Measurements from ENCODE around the gene MYO5B.
"Not testable (repeated sequence)": the region's sequence is repeated elsewhere in the genome, so short reads cannot be mapped to it uniquely, and the experiment has no call there.

The MYO5B gene

DNA sequence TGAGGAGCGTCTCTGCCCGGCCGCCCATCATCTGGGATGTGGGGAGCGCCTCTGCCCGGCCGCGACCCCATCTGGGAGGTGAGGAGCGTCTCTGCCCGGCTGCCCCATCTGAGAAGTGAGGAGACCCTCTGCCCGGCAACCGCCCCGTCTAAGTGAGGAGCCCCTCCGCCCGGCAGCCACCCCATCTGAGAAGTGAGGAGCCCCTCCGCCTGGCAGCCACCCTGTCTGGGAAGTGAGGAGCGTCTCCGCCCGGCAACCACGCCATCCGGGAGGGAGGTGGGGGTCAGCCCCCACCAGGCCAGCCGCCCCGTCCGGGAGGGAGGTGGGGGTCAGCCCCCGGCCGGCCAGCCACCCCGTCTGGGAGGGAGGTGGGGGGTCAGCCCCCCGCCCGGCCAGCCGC, 395.1 kb downstream of the MYO5B start:
- H3K9ac ChIP-seq (ENCODE audit: low read length); H3K4me3 ChIP-seq (ENCODE audit: low read length); H3K27ac ChIP-seq (ENCODE audit: low read depth, low read length); H3K27me3 ChIP-seq (ENCODE audit: control insufficient read depth, insufficient read depth, low read length); H3K4me1 ChIP-seq (ENCODE audit: control insufficient read depth, insufficient read depth, low read length): not testable (repeated sequence)
- peaks cover 12% of the 10 kb centered on the region for H3K36me3 ChIP-seq (ENCODE audit: control insufficient read depth, insufficient read depth, low read length)

DNA sequence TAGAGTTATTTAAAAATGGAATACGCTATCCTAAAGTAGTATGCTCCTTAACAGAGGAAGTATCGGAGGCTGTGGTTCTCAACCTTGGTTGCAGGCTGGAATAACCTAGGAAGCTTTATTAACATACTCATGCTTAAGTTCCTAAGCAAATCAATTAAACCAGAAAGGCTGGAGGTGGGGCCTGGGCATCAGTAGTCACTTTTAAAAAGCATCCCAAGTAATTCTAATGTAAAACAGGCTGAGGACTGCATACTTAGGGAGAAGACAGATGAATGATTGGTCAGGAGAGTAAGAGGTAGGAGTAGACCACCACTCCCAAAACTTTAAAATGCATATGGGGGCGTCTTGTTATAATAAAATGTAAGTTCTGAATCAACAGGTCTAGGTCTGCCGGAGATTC, 396.9 kb downstream of the MYO5B start:
- Histone ChIP-seq H3K9ac (ENCODE audit: low read length) (no peak overlapping the region), H3K4me3 (ENCODE audit: low read length) (no peak overlapping the region), H3K36me3 (ENCODE audit: control insufficient read depth, insufficient read depth, low read length) (peaks cover 12% of the 10 kb centered on the region)

GRCh38 chr18:49795612-49796552, 399.1 kb downstream of the MYO5B start:
- H3K36me3 ChIP-seq (ENCODE audit: control insufficient read depth, insufficient read depth, low read length) = peaks cover 12% of the 10 kb centered on the region
- no peak overlapping the region for H3K4me3 ChIP-seq (ENCODE audit: low read length)
- H3K27ac ChIP-seq (ENCODE audit: low read depth, low read length) = no peak overlapping the region
- no peaks in the 10 kb centered on the region for H3K27me3 ChIP-seq (ENCODE audit: control insufficient read depth, insufficient read depth, low read length)
- H3K4me1 ChIP-seq (ENCODE audit: control insufficient read depth, insufficient read depth, low read length) = no peaks in the 10 kb centered on the region
- H3K9ac ChIP-seq (ENCODE audit: low read length) = no peak overlapping the region

More for the DNA sequence above, 396.9 kb downstream of the MYO5B start:
- no peaks in the 10 kb centered on the region for H3K4me1 ChIP-seq (ENCODE audit: control insufficient read depth, insufficient read depth, low read length)
- H3K27ac ChIP-seq (ENCODE audit: low read depth, low read length) = no peak overlapping the region
- H3K27me3 ChIP-seq (ENCODE audit: control insufficient read depth, insufficient read depth, low read length) = no peaks in the 10 kb centered on the region

DNA sequence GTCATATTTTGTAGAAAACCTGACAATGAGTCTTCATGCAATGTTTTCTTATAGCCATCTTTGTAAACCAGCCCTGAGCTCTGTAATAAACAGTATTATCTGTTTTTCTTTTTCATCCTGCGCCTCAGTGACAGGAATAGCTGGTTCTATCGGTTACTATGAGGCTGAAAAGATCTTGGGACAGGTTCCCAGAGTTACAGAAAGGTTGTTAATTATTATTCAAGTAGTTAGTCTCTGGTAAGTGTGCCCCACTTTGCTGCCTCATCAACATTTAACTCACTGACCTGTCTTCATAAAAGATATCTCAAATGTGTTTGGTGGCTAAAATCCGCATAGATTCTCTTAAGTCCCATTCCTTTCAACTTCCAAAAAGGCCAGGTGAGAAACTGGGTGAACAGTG, 400.2 kb downstream of the MYO5B start:
- Histone ChIP-seq H3K27ac (ENCODE audit: low read depth, low read length) (no peak overlapping the region), H3K9ac (ENCODE audit: low read length) (no peak overlapping the region), H3K36me3 (ENCODE audit: control insufficient read depth, insufficient read depth, low read length) (peaks cover 17% of the 10 kb centered on the region), H3K4me3 (ENCODE audit: low read length) (no peak overlapping the region), H3K27me3 (ENCODE audit: control insufficient read depth, insufficient read depth, low read length) (no peaks in the 10 kb centered on the region), H3K4me1 (ENCODE audit: control insufficient read depth, insufficient read depth, low read length) (no peaks in the 10 kb centered on the region)

DNA sequence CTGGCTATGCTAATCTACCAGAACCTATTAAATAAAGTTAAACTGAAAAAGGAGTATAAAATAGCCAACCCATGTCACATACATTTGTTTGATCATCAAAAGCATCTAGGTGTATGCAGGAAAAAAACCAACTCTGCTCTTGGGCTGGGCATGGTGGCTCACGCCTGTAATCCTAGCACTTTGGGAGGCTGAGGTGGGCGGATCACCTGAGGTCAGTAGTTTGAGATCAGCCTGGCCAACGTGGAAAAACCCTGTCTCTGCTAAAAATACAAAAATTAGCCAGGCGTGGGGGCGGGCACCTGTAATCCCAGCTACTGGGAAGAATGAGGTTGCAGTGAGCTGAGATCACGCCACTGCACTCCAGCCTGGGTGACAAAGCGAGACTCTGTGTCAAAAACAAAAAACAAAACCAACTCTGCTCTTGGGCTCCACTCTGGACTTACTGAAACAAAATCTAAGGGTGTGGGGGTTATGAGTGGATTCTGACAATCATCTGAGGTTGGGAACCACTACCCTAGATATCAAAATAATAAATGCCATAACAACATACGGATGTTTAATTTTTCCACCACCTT, 405.3 kb downstream of the MYO5B start:
- H3K27ac ChIP-seq (ENCODE audit: low read depth, low read length); H3K27me3 ChIP-seq (ENCODE audit: control insufficient read depth, insufficient read depth, low read length); H3K9ac ChIP-seq (ENCODE audit: low read length); H3K4me3 ChIP-seq (ENCODE audit: low read length); H3K4me1 ChIP-seq (ENCODE audit: control insufficient read depth, insufficient read depth, low read length): not testable (repeated sequence)
- peaks cover 14% of the 10 kb centered on the region for H3K36me3 ChIP-seq (ENCODE audit: control insufficient read depth, insufficient read depth, low read length)

DNA sequence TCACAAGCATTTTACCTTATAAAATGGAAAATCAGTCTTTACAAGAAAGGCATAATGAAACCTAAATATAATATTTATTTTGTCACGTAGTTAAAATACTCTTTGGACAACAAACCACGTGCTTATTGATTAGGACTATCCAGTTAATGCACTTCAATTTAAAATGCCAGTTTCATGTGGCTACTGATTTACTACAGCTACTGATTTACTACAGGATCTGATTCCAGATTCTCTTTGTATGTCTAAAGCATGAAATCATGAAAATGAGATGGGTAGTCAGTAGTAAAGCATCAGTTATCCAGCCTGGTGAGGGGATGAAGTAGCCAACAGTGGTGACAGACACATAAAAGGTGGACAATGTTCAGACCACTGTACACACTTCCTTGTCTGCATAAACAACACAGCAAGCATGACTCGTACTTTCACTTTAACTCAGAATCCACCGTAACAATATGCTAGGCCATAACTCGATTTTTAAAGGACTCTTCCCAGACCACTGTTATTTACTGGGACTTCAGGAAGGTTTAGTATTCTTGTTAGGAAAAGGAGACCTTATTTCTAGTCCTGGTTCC, 406.5 kb downstream of the MYO5B start:
- Histone ChIP-seq H3K9ac (ENCODE audit: low read length) (no peak overlapping the region), H3K4me1 (ENCODE audit: control insufficient read depth, insufficient read depth, low read length) (no peaks in the 10 kb centered on the region), H3K4me3 (ENCODE audit: low read length) (peak overlapping the region; percentile 27), H3K36me3 (ENCODE audit: control insufficient read depth, insufficient read depth, low read length) (peaks cover 17% of the 10 kb centered on the region), H3K27ac (ENCODE audit: low read depth, low read length) (peak overlapping the region; percentile 53), H3K27me3 (ENCODE audit: control insufficient read depth, insufficient read depth, low read length) (no peaks in the 10 kb centered on the region)

DNA sequence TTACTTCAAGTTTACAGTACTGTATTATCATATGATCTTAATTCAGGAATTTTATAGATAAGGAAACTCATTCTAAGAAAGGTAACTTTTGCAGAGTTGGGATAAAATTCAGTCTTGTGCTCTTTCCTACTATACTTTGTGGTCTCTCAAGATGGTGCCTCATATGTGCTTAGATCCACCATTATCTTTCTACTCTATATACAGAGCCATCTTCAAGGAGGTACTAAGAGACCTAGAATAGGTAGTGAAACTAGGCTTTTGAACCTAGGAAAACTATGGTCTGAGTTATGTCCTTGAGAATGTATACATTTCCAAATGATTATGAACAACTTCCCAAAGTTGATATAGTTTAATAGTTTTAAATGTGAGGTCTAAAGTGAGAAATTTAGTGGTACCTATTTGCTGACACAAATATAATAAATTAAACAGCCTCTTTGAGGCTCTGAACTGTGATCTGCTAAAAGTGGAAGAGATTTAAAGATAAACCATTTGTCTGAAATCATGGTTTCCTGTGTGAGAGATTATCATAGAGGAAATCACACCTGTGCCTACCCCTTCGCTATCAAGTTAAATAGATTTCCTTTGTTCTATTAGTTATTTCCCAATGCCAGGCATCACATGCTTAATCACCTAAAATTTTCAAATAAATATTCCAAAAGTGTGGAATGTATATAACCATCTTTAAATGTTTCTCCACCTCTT, 408.8 kb downstream of the MYO5B start:
- Histone ChIP-seq H3K4me3 (ENCODE audit: low read length) (no peak overlapping the region), H3K27me3 (ENCODE audit: control insufficient read depth, insufficient read depth, low read length) (no peaks in the 10 kb centered on the region), H3K36me3 (ENCODE audit: control insufficient read depth, insufficient read depth, low read length) (peaks cover 18% of the 10 kb centered on the region), H3K9ac (ENCODE audit: low read length) (no peak overlapping the region), H3K27ac (ENCODE audit: low read depth, low read length) (no peak overlapping the region), H3K4me1 (ENCODE audit: control insufficient read depth, insufficient read depth, low read length) (no peaks in the 10 kb centered on the region)

- H3K4me3 ChIP-seq (ENCODE audit: low read length) = no peak overlapping the region
- H3K36me3 ChIP-seq (ENCODE audit: control insufficient read depth, insufficient read depth, low read length) = peaks cover 17% of the 10 kb centered on the region
- no peak overlapping the region for H3K27ac ChIP-seq (ENCODE audit: low read depth, low read length)
Observed at GRCh38 chr18:49784427-49785185, 410.3 kb downstream of the MYO5B start.

DNA sequence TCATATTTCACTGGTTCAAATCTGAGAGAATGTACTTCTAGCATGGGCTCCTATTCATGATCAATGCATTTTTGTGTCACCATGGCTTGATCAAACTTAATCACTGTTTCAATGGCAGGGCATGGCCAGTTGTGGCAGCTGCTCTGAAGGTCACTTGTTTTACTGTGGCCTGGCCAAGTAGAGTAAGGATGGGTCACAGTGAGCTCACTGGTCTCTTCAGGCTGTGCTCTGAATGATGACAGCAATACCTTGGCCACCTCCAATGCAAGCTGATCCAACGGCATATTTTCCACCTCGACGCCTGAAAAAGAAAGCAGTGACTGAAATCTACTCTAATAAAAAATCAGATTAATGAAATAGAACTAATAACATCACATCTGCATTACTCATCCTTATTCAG, 411.3 kb downstream of the MYO5B start:
- not testable (repeated sequence) for H3K4me3 ChIP-seq (ENCODE audit: low read length); H3K27ac ChIP-seq (ENCODE audit: low read depth, low read length); H3K4me1 ChIP-seq (ENCODE audit: control insufficient read depth, insufficient read depth, low read length); H3K9ac ChIP-seq (ENCODE audit: low read length); H3K27me3 ChIP-seq (ENCODE audit: control insufficient read depth, insufficient read depth, low read length)
- H3K36me3 ChIP-seq (ENCODE audit: control insufficient read depth, insufficient read depth, low read length) = peaks cover 24% of the 10 kb centered on the region

More at GRCh38 chr18:49784427-49785185, 410.3 kb downstream of the MYO5B start:
- Histone ChIP-seq H3K27me3 (ENCODE audit: control insufficient read depth, insufficient read depth, low read length) (no peaks in the 10 kb centered on the region), H3K9ac (ENCODE audit: low read length) (no peak overlapping the region), H3K4me1 (ENCODE audit: control insufficient read depth, insufficient read depth, low read length) (no peaks in the 10 kb centered on the region)

- Histone ChIP-seq H3K4me3 (ENCODE audit: low read length) (no peak overlapping the region), H3K4me1 (ENCODE audit: control insufficient read depth, insufficient read depth, low read length) (no peaks in the 10 kb centered on the region), H3K27me3 (ENCODE audit: control insufficient read depth, insufficient read depth, low read length) (no peaks in the 10 kb centered on the region), H3K27ac (ENCODE audit: low read depth, low read length) (no peak overlapping the region), H3K36me3 (ENCODE audit: control insufficient read depth, insufficient read depth, low read length) (peaks cover 19% of the 10 kb centered on the region), H3K9ac (ENCODE audit: low read length) (no peak overlapping the region)
Observed at GRCh38 chr18:49778826-49779465, 416.0 kb downstream of the MYO5B start.

All from rectal smooth muscle tissue (tissue), 1 donor.